CD14-positive monocyte (primary cell): Measurements from ENCODE around the gene ATRN. TPM values are rescaled to one million over a fixed set of nuclear protein-coding genes. Genes with fewer than 3 reads are reported as not detected.
"Not testable (repeated sequence)": the region's sequence is repeated elsewhere in the genome, so short reads cannot be mapped to it uniquely, and the experiment has no call there.

ENCODE experiments used
- DNase-seq, 3 donors: peaks; one replicate each; pipeline ENCODE4 v3.0.0-alpha.2; 2011 to 2022
- H2AFZ ChIP-seq: 2 replicates; pipeline ENCODE4 v1.6.0; 2012; ENCODE audit warnings: mild to moderate bottlenecking, low read depth, low read length, inconsistent platforms; ENCODE audit not compliant: insufficient read depth, poor library complexity, severe bottlenecking
- H3K27ac ChIP-seq, 2 donors: 1 replicate in 1 of 2; 2 replicates in 1 of 2; pipeline ENCODE4 v1.5.1; 2012 to 2013; ENCODE audit warnings: low read length in 2 of 2, control low read depth in 1 of 2, inconsistent platforms in 1 of 2, low read depth in 1 of 2, mild to moderate bottlenecking in 1 of 2
- H3K27me3 ChIP-seq, 2 donors: one replicate each; pipeline versions ENCODE4 v1.6.0 to v1.6.1; 2011 to 2013; ENCODE audit warnings: low read length in 2 of 2; ENCODE audit not compliant: control insufficient read depth in 2 of 2, insufficient read depth in 2 of 2
- H3K36me3 ChIP-seq, 2 donors: replicated peaks in 1 of 2; 1 replicate in 1 of 2; 2 replicates in 1 of 2; pipeline versions ENCODE4 v1.5.1 to v1.6.1; 2012 to 2013; ENCODE audit warnings: low read length in 2 of 2, control low read depth in 1 of 2, inconsistent platforms in 1 of 2, mild to moderate bottlenecking in 1 of 2; ENCODE audit not compliant: insufficient read depth in 2 of 2, control insufficient read depth in 1 of 2
- H3K4me1 ChIP-seq, 2 donors: 1 replicate in 1 of 2; 2 replicates in 1 of 2; pipeline versions ENCODE4 v1.5.1 to v1.6.1; 2012 to 2013; ENCODE audit warnings: low read length in 2 of 2, control low read depth in 1 of 2, inconsistent platforms in 1 of 2, mild to moderate bottlenecking in 1 of 2, moderate library complexity in 1 of 2; ENCODE audit not compliant: insufficient read depth in 2 of 2, control insufficient read depth in 1 of 2
- H3K4me2 ChIP-seq: replicated peaks from 2 replicates; pipeline ENCODE3; 2012; ENCODE audit warnings: low read length, moderate library complexity, mild to moderate bottlenecking; ENCODE audit not compliant: poor library complexity, severe bottlenecking; ENCODE audit errors: extremely low read depth
- H3K4me3 ChIP-seq, 3 experiments: fragments of 200-600 bp in 1 of 3; sonication (generic) in 1 of 3; replicated peaks in 1 of 3; 1 replicate in 2 of 3; 2 replicates in 1 of 3; pipeline ENCODE4 v1.5.1; 2011 to 2013; ENCODE audit warnings: low read length in 3 of 3, mild to moderate bottlenecking in 3 of 3, control low read depth in 2 of 3, low read depth in 2 of 3, inconsistent platforms in 1 of 3, moderate library complexity in 1 of 3
- H3K79me2 ChIP-seq: 2 replicates; pipeline ENCODE4 v1.6.0; 2012; ENCODE audit warnings: mild to moderate bottlenecking, control low read depth, inconsistent platforms, low read length, moderate library complexity; ENCODE audit not compliant: insufficient read depth
- H3K9ac ChIP-seq: 2 replicates; pipeline ENCODE4 v1.6.0; 2017; ENCODE audit warnings: low read length, mild to moderate bottlenecking; ENCODE audit not compliant: insufficient read depth, poor library complexity, severe bottlenecking
- H3K9me3 ChIP-seq, 2 donors: replicated peaks in 1 of 2; 1 replicate in 1 of 2; 2 replicates in 1 of 2; pipeline versions ENCODE4 v1.5.1 to v1.6.1; 2012 to 2013; ENCODE audit warnings: low read length in 2 of 2, control low read depth in 1 of 2; ENCODE audit not compliant: control insufficient read depth in 1 of 2, insufficient read depth in 1 of 2
- H4K20me1 ChIP-seq: 2 replicates; pipeline ENCODE4 v1.6.0; 2012; ENCODE audit warnings: mild to moderate bottlenecking, low read length, control low read depth, moderate library complexity; ENCODE audit not compliant: insufficient read depth
- H3K27ac Mint-ChIP-seq, 7 donors: one replicate each; pipeline ENCODE4 v1.8.0; 2020; ENCODE audit warnings: mild to moderate bottlenecking in 7 of 7, mixed read lengths in 7 of 7, moderate library complexity in 6 of 7, inconsistent platforms in 2 of 7
- H3K27me3 Mint-ChIP-seq, 3 donors: one replicate each; pipeline ENCODE4 v1.8.0; 2021 to 2022; ENCODE audit warnings: low read depth in 3 of 3, mild to moderate bottlenecking in 3 of 3, mixed read lengths in 3 of 3, moderate library complexity in 3 of 3, inconsistent platforms in 1 of 3
- H3K36me3 Mint-ChIP-seq, 2 donors: one replicate each; pipeline ENCODE4 v1.8.0; 2020; ENCODE audit warnings: mixed read lengths in 2 of 2, inconsistent platforms in 1 of 2, mild to moderate bottlenecking in 1 of 2
- H3K4me1 Mint-ChIP-seq: one replicate; pipeline ENCODE4 v1.8.0; 2020; ENCODE audit warnings: mild to moderate bottlenecking, mixed read lengths
- H3K4me3 Mint-ChIP-seq, 2 donors: one replicate each; pipeline ENCODE4 v1.8.0; 2020; ENCODE audit warnings: mild to moderate bottlenecking in 2 of 2, mixed read lengths in 2 of 2, moderate library complexity in 1 of 2
- H3K9me3 Mint-ChIP-seq, 7 donors: one replicate each; pipeline ENCODE4 v1.8.0; 2020 to 2022; ENCODE audit warnings: mixed read lengths in 7 of 7, mild to moderate bottlenecking in 6 of 7, moderate library complexity in 6 of 7, inconsistent platforms in 2 of 7
- CTCF ChIP-seq: fragments of 200-600 bp; IDR thresholded peaks from one replicate; pipeline ENCODE4 v1.8.0; 2022; ENCODE audit warnings: antibody characterized with exemption, mild to moderate bottlenecking
- WGBS: methylation state at CpG from one replicate; pipeline ENCODE4 v1.1.5; 2013; ENCODE audit warnings: missing lambda C conversion rate; ENCODE audit not compliant: insufficient coverage; 5-methylcytosine and 5-hydroxymethylcytosine counted together
- intact Hi-C, 2 donors: fragments of 100-400 bp; cut with micrococcal nuclease; formaldehyde crosslinking; loops; one replicate each; pipeline versions ENCODE4 v1.15.0 to v1.15.1; 2023
- polyA plus RNA-seq, 3 donors: library from polyadenylated mRNA; depleted of rRNA in 1 of 3; unstranded in 2 of 3; stranded (reverse) in 1 of 3; fragments of 300-500 nt in 2 of 3; fragments of >200 nt in 1 of 3; fragmentation: Illumina TruSeq in 2 of 3; gene quantifications; 1 replicate in 2 of 3; 2 replicates in 1 of 3; pipeline ENCODE4 v1.2.3, GENCODE V29; 2012 to 2021

The ATRN gene
- polyA plus RNA-seq, 3 donors = 10.2 to 17.4 (median 11.5) TPM

- Histone ChIP-seq H3K9ac (no peak overlapping the region), H3K4me1 (peaks cover 16 to 18% of the 10 kb centered on the region in 2 donors), H2AFZ (no peak overlapping the region), H3K4me3 (no peak overlapping the region), H3K27me3 (no peaks in the 10 kb centered on the region), H3K4me2 (no peak overlapping the region), H3K79me2 (no peaks in the 10 kb centered on the region), H4K20me1 (no peaks in the 10 kb centered on the region), H3K27ac (no peak overlapping the region), H3K36me3 (no peaks in the 10 kb centered on the region), H3K9me3 (no peaks in the 10 kb centered on the region)
- peaks cover 20% of the 10 kb centered on the region for H3K4me1 Mint-ChIP-seq
- peaks cover 0 to 4% (median 3%) of the 10 kb centered on the region in 3 donors for H3K27me3 Mint-ChIP-seq
- no peak overlapping the region for H3K4me3 Mint-ChIP-seq
- intact Hi-C loops = no loop called here
- no peak for TF ChIP-seq CTCF
- H3K27ac Mint-ChIP-seq = no peak overlapping the region
- WGBS = 54% methylated on average over 2 of the region's 5 CpGs
- peaks cover 0 to 2% (median 0%) of the 10 kb centered on the region in 7 donors for H3K9me3 Mint-ChIP-seq
- DNase-seq = peak in 1 of 3 donors; percentile 21
- peaks cover 0 to 2% of the 10 kb centered on the region in 2 donors for H3K36me3 Mint-ChIP-seq
Observed at GRCh38 chr20:3423126-3423525, 47.7 kb upstream of the ATRN start.

GRCh38 chr20:3426766-3427165, 44.1 kb upstream of the ATRN start:
- WGBS = no CpG with 5 or more reads among the region's 4 CpGs
- intact Hi-C loops, H3K9me3 ChIP-seq, H3K27ac Mint-ChIP-seq, H4K20me1 ChIP-seq, H3K79me2 ChIP-seq, H3K4me3 ChIP-seq, H3K27me3 ChIP-seq, H3K9ac ChIP-seq, H3K9me3 Mint-ChIP-seq, H3K36me3 Mint-ChIP-seq, DNase-seq, H3K27me3 Mint-ChIP-seq, H3K4me3 Mint-ChIP-seq, H3K36me3 ChIP-seq, H3K27ac ChIP-seq, H2AFZ ChIP-seq, H3K4me2 ChIP-seq: not testable (repeated sequence)
- H3K4me1 ChIP-seq = peaks cover 27% of the 10 kb centered on the region in 2 donors
- peaks cover 32% of the 10 kb centered on the region for H3K4me1 Mint-ChIP-seq
